ENCODE results near the gene TRIM32. TPM values are rescaled to one million over a fixed set of nuclear protein-coding genes. Genes with fewer than 3 reads are reported as not detected.

TRIM32 gene
- total RNA-seq, 1 experiment from 2014 or later: 23.2 TPM

DNA sequence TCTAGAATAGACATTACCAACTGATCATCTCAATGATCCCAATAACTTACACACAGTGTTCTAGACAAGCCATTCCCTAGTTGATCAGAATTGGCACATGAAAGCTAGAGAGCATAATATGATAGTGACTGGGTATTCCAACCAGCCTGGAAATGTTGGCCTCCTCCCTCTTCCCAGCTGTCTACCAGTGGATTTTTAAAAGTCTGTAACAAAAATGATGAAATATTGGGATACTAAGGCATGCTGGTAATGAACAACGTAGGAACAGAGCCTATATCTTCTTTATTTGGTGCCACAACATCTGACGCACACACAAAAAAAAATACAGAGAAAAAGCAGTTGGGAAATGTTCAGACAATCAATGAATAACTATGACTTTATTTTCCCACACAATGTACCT is 34.8 kb downstream of the TRIM32 start:
- CTCF ChIA-PET: no interaction called here

More for the DNA sequence above, 34.8 kb downstream of the TRIM32 start:
- H3K9me3 ChIP-seq (ENCODE audit: control insufficient read depth in 1 of 2, insufficient read depth in 1 of 2, low read depth in 1 of 2, low read length in 2 of 2): no peaks in the 10 kb centered on the region
- H3K27me3 ChIP-seq (ENCODE audit: insufficient read depth, low read length): peaks cover 40% of the 10 kb centered on the region; the same call in 1 of the 2 replicates
- no peak overlapping the region for H3K27ac ChIP-seq (ENCODE audit: low read depth, low read length)
- intact Hi-C loops (cut with micrococcal nuclease): no loop called here
- no peaks in the 10 kb centered on the region for H3K4me1 ChIP-seq (ENCODE audit: control insufficient read depth in 1 of 2, insufficient read depth in 2 of 2, low read length in 2 of 2)
- no peaks in the 10 kb centered on the region for H3K36me3 ChIP-seq (ENCODE audit: control insufficient read depth in 1 of 2, insufficient read depth in 2 of 2, low read length in 2 of 2)
- ChIA-PET RAD21 (ENCODE audit: low non-redundant PET in 1 of 2, low total read pairs in 2 of 2, uncharacterized antibody in 2 of 2, unreplicated experiment in 2 of 2) (no interaction called here), POLR2A (no interaction called here)
- no peak overlapping the region for H3K4me3 ChIP-seq (replicated peaks in 1 of 2; ENCODE audit: low read depth in 1 of 2, low read length in 2 of 2)
- H3K9me2 ChIP-seq (ENCODE audit: insufficient read depth): no peaks in the 10 kb centered on the region
- BruUV-seq (replicated peaks): no TSS peak
- H2AFZ ChIP-seq (ENCODE audit: low read depth, low read length, poor library complexity, severe bottlenecking): no peak overlapping the region
- DNase-seq (ENCODE audit: low read depth, low spot score) (no peak), ATAC-seq (no peak)
- no peak overlapping the region for H3K9ac ChIP-seq (ENCODE audit: low read length)
- no peaks in the 10 kb centered on the region for H3K79me2 ChIP-seq (ENCODE audit: insufficient read depth, low read length)
- no peak overlapping the region for H3K4me2 ChIP-seq (ENCODE audit: low read length)
- TF ChIP-seq, protein P1, sequence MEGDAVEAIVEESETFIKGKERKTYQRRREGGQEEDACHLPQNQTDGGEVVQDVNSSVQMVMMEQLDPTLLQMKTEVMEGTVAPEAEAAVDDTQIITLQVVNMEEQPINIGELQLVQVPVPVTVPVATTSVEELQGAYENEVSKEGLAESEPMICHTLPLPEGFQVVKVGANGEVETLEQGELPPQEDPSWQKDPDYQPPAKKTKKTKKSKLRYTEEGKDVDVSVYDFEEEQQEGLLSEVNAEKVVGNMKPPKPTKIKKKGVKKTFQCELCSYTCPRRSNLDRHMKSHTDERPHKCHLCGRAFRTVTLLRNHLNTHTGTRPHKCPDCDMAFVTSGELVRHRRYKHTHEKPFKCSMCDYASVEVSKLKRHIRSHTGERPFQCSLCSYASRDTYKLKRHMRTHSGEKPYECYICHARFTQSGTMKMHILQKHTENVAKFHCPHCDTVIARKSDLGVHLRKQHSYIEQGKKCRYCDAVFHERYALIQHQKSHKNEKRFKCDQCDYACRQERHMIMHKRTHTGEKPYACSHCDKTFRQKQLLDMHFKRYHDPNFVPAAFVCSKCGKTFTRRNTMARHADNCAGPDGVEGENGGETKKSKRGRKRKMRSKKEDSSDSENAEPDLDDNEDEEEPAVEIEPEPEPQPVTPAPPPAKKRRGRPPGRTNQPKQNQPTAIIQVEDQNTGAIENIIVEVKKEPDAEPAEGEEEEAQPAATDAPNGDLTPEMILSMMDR (IDR thresholded peaks at IDR 0.05 in 2 of 3, conservative IDR thresholded peaks at IDR 0.05 in 1 of 3; ENCODE audit: borderline replicate concordance in 1 of 3, insufficient read depth in 1 of 3, low read depth in 2 of 3, low read length in 2 of 3): no peak
- TF ChIP-seq YY1 (IDR thresholded peaks at IDR 0.05; ENCODE audit: extremely low read depth, insufficient replicate concordance, low read depth, low read length) (no peak), SIN3A (IDR thresholded peaks at IDR 0.05; ENCODE audit: low read depth) (no peak), CEBPB (IDR thresholded peaks at IDR 0.05; ENCODE audit: low read depth) (no peak), POLR2A (IDR thresholded peaks at IDR 0.05; ENCODE audit: borderline replicate concordance, extremely low read depth, insufficient read depth, insufficient read length) (no peak), ZFX (IDR thresholded peaks at IDR 0.05) (no peak), JUND (IDR thresholded peaks at IDR 0.05) (no peak), ELF1 (IDR thresholded peaks at IDR 0.05; ENCODE audit: borderline replicate concordance, low read depth) (no peak), FOSL1 (IDR thresholded peaks at IDR 0.05; ENCODE audit: low read depth) (no peak), EGR1 (IDR thresholded peaks at IDR 0.05; ENCODE audit: low read depth) (no peak), EZH2phosphoT487 (IDR thresholded peaks at IDR 0.05; ENCODE audit: borderline replicate concordance) (no peak), SRF (IDR thresholded peaks at IDR 0.05; ENCODE audit: low read depth) (no peak), EZH2 (IDR thresholded peaks at IDR 0.05) (no peak), ZNF274 (IDR thresholded peaks at IDR 0.05; ENCODE audit: low read depth, low read length) (no peak), SP1 (IDR thresholded peaks at IDR 0.05; ENCODE audit: low read depth) (no peak)
- TF ChIP-seq, protein P2, sequence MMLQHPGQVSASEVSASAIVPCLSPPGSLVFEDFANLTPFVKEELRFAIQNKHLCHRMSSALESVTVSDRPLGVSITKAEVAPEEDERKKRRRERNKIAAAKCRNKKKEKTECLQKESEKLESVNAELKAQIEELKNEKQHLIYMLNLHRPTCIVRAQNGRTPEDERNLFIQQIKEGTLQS (IDR thresholded peaks at IDR 0.05): no peak
- TF ChIP-seq, protein P3, sequence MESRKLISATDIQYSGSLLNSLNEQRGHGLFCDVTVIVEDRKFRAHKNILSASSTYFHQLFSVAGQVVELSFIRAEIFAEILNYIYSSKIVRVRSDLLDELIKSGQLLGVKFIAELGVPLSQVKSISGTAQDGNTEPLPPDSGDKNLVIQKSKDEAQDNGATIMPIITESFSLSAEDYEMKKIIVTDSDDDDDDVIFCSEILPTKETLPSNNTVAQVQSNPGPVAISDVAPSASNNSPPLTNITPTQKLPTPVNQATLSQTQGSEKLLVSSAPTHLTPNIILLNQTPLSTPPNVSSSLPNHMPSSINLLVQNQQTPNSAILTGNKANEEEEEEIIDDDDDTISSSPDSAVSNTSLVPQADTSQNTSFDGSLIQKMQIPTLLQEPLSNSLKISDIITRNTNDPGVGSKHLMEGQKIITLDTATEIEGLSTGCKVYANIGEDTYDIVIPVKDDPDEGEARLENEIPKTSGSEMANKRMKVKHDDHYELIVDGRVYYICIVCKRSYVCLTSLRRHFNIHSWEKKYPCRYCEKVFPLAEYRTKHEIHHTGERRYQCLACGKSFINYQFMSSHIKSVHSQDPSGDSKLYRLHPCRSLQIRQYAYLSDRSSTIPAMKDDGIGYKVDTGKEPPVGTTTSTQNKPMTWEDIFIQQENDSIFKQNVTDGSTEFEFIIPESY (IDR thresholded peaks at IDR 0.05; ENCODE audit: extremely low read depth, insufficient replicate concordance, low read length): no peak
- TF ChIP-seq, protein P4, sequence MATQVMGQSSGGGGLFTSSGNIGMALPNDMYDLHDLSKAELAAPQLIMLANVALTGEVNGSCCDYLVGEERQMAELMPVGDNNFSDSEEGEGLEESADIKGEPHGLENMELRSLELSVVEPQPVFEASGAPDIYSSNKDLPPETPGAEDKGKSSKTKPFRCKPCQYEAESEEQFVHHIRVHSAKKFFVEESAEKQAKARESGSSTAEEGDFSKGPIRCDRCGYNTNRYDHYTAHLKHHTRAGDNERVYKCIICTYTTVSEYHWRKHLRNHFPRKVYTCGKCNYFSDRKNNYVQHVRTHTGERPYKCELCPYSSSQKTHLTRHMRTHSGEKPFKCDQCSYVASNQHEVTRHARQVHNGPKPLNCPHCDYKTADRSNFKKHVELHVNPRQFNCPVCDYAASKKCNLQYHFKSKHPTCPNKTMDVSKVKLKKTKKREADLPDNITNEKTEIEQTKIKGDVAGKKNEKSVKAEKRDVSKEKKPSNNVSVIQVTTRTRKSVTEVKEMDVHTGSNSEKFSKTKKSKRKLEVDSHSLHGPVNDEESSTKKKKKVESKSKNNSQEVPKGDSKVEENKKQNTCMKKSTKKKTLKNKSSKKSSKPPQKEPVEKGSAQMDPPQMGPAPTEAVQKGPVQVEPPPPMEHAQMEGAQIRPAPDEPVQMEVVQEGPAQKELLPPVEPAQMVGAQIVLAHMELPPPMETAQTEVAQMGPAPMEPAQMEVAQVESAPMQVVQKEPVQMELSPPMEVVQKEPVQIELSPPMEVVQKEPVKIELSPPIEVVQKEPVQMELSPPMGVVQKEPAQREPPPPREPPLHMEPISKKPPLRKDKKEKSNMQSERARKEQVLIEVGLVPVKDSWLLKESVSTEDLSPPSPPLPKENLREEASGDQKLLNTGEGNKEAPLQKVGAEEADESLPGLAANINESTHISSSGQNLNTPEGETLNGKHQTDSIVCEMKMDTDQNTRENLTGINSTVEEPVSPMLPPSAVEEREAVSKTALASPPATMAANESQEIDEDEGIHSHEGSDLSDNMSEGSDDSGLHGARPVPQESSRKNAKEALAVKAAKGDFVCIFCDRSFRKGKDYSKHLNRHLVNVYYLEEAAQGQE (IDR thresholded peaks at IDR 0.05; ENCODE audit: low read depth): no peak
- H4K20me1 ChIP-seq (ENCODE audit: insufficient read depth): no peaks in the 10 kb centered on the region
